DMS153 treated with DMSO at 0.1 percent for 48 hours (cell line): ENCODE results near the gene CD300H.

Experiments used
- DNase-seq: peaks from one replicate; lab custom pipeline; 2025; ENCODE audit not compliant: unreplicated experiment; lab: John Stamatoyannopoulos, UW

CD300H gene

DNA sequence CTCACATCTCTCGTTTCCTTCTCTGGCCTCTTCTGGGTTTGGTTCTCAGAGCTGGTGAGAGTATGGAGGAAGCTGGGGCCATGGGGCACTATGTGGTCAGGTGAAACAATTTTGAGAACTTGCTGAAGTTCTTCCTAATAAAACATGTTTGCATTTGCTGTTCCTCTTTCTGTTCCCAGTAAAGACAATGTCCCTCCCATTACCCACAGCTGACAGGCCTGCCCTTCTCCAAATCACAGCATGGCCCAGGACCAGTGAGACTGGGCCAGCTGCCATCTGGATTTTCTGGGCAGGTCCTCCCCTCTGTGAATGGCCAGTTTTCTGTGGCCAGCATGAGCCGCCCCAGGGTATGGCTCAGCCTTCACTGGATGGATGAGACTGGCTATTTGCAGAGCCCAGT, at the start of gene CD300H:
Gene CD300H (minus strand): TSS at position 113 of the 400 bp plus-strand sequence.
- DNase-seq: no peak

DNA sequence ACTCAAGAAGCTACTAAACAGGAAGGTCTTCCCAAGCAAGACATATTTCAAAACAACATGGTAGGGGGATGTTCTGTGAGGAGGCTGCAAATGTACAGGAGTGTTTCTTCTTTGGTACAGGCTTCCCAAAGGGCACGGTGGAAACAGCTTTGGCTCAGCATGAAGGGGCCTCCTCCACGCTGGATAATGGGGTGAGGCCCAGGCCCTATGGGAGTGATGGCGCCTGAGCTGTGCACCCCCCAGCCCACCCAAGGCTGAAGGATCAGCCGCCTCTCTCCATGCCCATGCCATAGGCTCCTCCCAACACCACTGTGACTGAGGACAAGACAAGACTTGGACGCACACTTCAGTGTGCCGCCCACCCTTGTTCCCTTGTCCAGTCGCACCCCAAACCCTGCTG, 49.4 kb upstream of the CD300H start:
- no peak for DNase-seq

DNA sequence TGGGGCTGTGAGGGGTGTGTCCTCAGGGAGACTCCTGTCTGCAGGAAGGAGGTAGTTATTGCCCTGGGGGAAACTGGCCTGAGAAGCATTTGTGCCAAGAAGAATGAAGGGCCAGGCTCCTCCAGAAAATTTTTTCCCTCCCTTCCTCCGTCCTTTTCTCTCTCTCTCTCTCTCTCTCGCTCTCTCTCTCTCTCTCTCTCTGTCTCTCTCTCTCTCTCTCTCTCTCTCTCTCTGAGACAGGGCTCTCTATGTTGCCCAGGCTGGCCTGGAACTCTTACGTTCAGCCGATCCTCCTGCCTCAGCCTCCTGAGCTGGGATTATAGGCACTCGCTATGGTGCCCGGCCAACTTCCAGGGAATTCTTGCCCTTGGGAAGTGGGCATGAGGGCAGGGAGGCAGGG, 44.7 kb upstream of the CD300H start:
- DNase-seq: no peak

DNA sequence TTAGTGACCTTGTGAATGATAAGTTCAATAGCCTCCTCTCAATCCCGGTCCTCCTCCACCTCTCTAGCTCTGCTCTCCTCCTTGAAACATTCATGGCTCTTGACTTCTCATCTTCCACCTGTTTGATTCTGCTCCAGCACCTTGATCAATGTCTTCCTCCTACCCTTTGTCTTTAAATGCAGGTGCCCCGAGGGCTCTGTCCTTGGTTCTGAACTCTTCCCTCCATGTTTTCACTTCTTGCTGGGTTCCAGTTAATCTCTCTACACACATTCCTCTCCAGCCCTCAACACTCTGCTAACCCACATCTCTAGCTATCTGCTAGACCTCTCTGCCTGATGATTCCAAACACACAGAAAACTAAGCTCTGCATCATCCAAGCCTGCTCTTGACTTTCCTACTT, 42.8 kb upstream of the CD300H start:
- no peak for DNase-seq

DNA sequence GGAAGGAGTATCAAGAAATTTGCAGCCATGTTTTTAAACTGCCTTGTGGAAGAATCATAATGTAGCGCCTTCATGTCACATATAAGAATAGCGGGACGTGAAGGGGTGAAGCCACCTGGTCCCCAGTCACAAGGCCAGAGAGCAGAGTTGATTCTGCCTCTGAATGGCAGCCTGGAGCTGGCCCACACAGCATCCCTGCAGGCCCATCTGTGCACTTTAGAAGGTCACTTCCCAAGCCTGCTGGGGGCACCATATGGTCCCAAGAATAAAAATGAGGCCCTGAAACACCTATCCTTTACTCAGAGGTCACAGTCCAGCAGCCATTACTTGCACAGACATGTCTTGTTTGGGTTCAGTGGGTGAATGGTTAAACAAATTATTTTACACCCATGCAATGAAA, 41.2 kb upstream of the CD300H start:
- no peak for DNase-seq

DNA sequence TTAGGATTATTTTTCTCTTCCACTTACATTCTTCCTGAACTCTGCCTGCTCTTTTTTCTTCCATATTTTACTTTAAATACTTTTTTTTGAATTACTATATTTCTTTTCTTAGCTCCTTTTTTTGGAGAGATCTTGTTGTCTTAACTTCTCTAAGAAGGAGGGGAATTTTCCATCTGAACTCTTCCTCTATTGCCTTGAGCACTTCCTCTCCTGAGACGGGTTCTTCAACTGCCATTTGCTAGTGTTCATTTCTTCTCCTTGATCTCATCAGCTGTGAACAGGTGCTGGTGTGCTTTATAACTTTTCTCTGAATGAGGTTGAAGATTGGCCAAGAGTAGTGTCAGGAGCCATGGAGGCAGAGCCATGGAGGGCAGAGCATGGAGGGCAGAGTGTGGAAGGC, 39.9 kb upstream of the CD300H start:
- no peak for DNase-seq

DNA sequence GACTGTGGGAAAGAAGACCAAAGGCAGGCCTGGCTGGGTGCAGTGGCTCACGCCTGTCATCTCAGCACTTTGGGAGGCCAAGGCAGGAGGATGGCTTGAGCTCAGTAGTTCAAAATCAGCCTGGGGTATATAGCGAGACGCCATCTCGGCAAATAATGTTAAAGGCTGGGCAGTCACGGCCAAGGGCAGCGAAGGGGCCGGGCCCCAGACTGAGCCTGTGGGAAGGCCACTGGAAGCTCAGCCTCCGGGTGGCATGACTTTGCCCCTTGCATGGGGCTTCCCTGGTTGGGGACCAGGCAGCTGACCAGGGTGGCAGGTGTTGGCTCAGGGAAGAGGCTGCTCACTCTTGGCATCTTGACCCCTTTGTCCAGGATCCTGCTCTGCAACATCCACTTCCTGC, 38.7 kb upstream of the CD300H start:
- DNase-seq: no peak

DNA sequence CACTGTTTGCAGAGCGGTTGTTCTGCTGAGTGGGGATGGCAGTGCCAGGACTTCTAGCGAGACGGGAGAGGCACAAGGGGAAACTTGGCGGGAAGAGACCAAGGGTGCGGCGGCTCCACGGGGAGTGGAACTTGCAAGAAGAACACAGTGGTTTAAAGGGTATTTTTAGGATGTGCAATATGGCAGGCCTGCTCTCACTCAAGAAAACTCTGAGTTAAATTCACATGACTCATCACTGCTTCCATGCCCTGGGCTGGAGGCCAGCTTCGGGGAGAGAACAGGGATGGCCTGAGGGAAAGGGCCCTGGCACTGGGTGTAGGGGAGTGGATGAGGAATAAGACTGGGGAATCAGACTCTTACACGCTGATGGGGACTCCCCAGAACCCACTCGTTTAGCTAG, 38.1 kb upstream of the CD300H start:
- DNase-seq: no peak

DNA sequence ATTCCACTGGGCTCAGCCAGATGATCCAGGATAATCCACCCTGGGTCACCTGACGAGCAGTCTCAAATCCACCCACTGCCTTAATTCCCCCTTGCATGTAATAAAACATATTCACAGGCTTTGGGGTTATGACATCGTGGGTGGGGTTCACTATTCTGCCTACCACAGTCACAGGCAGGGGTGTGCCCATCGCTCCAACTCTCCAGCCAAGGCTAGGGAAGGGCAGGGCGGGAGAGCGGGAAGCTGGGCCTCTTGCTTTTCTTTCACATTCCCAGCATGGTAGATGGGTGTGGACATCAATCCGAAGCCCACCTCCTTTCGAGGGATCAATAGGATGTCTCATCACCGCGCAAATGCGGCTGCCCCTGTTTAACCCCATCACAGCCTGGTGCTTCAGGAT, 37.5 kb upstream of the CD300H start:
- DNase-seq: no peak

DNA sequence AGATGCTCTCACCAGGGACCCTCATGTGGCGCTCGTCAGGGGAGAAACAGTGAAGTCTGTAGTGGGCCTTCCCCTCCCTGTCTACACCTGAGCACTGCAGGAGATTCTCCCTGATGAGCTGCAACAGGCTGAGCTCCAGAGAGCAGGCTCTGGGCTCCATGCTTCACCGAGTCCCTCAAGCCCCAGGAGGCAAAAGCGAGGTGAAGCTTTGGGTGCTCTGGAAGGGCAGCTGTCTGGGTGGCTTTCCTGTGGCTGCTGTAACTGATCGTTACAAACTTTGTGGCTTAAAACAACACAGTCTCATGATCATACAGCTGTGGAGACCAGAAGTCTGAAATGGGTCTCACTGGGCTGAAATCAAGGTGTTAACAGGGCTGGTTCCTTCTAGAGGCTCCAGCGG, 36.9 kb upstream of the CD300H start:
- DNase-seq: no peak

DNA sequence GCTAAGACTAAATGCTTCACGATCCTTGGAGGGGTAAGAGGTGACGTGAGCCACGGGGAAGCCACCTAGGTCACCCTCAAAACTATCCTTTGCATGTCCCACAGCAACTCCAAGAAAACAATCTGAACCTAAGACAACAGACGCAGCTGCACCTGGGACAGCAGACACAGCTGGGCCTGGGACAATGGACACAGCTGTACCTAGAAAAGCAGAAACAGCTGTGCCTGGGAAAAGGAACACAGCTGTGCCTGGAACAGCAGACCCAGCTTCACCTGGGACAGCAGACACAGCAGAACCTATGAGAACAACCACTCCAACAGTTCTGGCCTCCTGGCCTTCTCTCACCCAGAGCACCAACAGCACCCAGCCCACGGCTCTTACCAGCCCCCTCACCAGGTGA, 36.4 kb upstream of the CD300H start:
- DNase-seq: no peak

DNA sequence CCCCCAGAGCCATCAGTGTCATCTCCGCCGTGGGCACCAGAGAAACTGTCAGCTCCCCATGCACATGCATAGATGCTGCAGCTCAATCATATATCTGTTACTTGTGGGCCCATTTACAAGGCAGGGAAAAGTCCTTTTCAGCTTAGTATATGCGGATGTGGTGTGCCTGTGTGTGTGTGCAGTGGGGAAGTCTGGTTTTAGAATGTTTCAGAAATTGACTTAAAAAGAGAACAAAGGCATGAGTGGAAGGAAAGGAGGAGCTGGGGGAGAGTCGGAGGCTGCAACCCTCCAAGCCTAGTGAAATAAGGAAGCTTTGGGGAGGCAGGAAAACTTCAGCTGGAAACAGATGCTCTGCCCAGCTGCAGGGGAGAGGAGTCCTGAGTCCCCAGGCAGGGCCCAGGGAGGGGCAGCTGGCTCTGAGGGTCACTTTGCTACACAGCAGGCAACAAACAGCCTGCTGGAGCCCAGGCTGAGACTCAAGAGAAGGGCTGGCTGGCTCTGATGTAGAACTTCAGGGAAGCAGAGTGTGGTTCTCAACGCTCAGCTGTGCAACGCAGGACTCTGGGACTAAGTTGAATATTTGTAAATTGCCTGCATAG, 35.8 kb upstream of the CD300H start:
- DNase-seq: no peak

DNA sequence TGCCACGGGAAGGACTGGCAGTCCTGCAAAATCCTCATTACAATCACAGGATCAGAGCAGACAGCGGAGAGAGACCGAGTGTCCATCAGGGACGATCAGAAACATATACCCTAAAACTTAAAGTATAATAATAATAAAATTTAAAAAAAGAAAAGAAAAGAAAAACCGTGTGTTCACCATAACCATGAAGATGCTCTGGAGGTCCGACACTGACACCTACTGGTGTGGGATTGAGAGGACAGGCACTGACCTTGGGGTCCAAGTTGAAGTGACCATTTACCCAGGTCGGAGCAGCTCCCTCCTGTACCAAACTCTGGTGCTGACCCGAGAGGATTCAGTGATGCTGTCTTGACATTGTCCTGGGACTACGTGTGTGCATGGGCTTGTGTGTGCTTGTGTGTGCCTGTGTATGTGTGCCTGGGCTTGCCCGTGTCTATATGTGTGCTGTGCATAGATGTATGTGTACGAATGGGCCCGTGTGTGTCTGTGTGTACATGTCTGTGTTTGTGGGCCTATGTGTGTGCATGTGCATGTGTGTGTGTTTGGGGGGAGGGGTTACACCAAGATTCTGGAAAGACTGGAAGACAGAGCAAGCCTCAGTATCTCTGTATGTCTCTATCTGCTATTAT, 34.7 kb upstream of the CD300H start:
- DNase-seq: peak; percentile 1

DNA sequence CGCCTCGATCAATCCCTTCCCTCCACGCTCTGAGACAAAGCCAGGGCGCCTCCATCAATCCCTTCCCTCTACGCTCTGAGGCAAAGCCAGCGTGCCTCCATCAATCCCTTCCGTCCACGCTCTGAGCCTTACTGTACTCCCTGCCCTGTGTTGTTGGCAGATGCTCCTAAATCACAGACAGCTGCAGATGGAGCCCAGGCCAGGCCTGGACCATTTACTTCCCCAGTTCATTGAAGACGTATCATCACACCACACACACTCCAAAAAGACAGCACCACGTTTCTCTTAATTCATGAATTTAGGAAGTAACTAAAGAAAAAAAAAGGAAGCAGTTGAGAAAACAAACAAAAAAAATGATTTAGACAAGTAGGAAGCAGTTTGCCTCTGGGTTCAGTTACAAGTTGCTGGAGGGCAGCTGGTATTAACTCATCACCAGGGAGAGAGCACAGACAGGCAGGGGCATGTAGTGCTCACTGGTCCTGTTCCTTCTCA, 32.2 kb upstream of the CD300H start:
- no peak for DNase-seq

DNA sequence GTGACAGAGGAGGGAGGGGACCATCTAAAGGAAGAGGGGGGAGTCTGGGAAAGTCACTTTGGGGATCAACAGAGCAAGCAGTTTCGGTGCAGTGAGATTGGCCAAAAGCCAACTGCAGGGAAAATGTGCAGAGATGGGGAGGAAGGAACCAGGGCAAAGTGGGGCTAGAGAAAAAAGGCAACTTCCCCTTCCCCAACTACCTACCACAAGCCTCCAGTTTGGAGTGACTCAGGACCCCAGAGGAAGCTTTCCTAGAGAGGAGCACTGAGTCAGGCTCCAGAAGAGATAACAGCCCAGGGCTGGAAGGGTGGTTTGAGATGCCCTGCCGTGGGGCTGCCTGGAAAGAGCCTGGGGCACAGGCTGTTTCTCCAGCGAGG, 31.7 kb upstream of the CD300H start:
- DNase-seq: no peak

DNA sequence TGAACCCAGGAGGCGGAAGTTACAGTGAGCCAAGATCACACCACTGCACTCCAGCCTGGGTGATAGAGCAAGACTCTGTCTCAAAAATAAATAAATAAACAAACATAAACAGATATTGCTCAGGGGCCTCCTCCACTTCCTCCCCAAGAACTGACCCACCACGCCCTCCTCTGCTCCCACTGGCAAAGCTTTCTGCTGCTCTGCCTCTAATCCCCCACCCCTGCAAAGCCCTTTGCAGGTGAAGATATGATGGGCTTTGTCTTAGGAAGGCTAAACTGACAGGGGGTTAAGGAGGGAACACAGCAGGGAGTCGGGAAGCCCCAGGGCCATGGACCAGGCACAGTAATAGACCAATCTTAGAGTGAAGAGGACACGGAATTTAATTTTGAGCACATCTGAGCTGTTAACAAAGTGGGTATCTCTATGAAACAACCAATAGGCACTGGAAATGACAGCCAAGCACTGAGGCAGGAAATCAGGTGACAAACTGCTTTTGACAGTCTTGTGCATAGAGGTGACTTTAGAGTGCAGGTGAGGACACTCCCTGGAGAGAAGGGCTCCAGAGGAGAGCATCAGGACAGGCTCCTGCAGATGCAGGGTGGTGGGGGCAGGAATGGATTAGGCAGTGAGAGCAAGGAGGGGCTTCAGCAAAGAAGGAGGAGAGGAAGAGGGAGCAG, 31.2 kb upstream of the CD300H start:
- no peak for DNase-seq

DNA sequence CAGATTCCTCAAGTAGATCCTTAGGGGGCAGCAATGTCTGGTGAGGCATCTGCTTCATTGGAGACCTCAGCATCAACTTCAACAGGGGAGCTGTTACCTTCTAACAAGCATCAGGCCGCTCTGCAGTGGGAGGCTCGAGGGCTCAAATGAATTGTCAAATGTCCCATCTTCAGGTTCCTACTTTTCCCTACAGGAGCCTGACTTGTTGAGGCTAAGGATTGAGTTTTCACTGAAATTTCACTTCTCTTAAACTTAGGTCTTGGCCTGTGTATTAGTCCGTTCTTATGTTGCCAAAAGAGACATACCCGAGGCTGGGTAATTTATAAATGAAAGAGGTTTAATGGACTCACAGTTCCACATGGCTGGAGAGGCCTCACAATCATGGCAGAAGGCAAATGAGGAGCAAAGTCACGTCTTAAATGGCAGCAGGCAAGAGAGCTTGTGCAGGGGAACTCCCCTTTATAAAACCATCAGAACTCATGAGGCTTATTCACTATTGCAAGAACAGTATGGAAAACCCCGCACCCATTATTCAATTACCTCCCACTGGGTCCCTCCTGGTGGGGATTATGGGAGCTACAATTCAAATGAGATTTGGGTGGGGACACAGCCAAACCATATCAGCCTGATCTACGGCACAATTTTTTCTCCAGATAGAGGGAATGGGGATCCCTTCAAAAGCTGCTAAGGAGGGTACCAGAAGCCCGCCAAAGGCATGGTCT, 29.9 kb upstream of the CD300H start:
- DNase-seq: no peak

DNA sequence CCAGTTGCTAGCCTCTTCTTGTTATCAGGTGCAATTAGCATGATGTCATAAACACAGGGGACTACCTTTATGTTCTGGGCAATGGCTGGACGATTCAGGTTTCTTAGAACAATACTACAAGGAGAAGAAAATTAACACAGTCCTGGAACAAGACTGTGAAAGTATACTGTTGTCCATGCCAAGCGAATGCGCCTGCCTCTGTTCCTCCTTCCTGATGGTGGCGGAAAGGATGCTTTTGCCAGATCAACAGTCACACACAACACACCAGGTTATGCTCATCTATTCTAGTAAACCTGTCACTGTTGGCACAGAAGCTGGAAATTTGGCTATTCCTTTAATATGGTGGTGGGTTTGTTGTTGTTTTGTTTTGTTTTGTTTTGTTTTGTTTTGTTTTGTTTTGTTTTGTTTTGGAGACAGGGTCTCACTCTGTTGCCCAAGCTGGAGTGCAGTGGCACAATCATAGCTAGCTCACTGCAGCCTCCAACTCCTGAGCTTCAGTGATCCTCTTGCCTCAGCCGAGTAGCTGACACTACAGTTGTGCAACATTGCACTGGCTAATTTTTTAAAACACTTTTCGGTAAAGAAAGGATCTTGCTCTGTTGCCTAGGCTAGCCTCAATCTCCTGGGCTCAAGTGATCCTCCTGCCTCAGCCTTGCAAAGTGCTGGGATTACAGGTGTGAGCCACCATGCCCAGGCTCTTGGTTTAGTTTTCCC, 27.9 kb upstream of the CD300H start:
- no peak for DNase-seq

DNA sequence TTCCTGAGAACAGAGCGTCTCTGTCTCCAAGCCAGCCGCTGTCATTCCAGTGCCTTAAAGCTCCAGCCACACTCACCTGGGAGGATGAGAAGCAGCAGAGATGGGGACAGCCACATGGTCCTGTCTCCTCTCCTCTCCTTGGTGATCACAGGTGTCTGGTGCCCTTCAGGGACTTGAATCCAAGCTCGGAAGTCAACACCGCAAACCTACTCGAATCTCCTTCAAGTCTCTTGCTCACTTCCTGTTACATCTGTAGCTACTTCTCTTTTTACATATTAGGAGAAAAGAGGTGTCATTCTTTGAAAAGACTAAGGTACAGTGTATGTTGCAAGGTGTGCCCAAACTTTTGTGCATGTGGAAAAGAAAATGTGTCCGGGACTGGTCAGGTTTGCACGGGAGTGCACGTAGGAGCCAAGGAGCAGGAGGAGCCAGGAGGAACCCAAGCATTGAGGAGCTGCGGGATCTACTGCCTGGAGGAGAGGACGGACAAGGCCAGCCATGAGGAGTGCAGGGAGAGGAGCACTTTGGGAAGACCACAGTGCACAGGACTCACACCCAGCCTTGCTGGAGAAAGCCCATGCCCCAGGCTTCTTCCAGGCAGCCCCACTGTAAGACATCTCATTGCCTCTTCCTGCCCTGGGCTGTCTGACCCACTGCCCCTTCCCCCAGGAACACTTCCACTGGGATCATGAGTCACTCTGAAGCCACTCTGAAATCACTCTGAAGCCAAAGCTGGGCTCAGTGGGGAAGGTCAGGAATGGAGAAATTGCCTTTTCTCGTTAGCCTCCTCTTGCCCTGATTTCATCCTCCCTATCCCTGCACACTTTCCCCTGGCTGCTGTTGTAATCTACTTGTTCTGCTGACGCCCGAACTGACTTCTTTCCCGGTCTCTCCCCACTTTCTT, 25.0 kb upstream of the CD300H start, which contains the start of gene CD300LD:
Gene CD300LD (minus strand): TSS at position 197 of the 904 bp plus-strand sequence. CDS start 81 bp downstream, at position 116.
- DNase-seq: no peak

DNA sequence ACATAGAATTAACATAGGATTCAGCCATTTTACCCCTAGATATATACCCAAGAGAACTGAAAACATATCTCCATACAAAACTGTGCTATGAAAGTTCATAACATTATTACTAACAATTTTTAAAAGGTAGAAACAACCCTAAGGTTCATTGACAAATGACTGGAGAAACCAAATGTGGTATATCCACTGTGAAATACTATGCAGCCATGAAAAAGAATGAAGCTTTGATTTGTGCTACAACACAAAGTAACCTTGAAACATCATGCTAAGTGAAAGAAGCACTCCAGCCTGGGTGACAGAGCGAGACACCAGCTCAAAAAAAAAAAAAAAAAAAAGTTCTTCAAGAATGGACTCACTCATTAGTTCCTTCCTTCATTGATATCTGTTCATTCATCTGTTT, 24.2 kb upstream of the CD300H start:
- DNase-seq: no peak
